Transverse colon (tissue), 4 donors: ENCODE measurements around the gene IGSF9B. TPM values are rescaled to one million over a fixed set of nuclear protein-coding genes. Genes with fewer than 3 reads are reported as not detected.
A peak's percentile ranks its signal among the peaks of the same experiment; 100 is the strongest.

Experiments
- DNase-seq: peaks from one replicate; pipeline ENCODE4 v3.0.0-alpha.2; 2019
- H3K27ac ChIP-seq, 4 donors: fragments of 200-600 bp; sonication (generic); 2 replicates each; pipeline ENCODE4 v1.5.1; 2016 to 2018; ENCODE audit warnings: inconsistent platforms in 4 of 4
- H3K27me3 ChIP-seq: fragments of 200-600 bp; sonication (generic); 2 replicates; pipeline ENCODE4 v1.5.1; 2017; ENCODE audit warnings: inconsistent platforms
- H3K36me3 ChIP-seq, 4 donors: fragments of 200-600 bp; sonication (generic); 2 replicates each; pipeline ENCODE4 v1.5.1; 2017 to 2019; ENCODE audit warnings: inconsistent platforms in 4 of 4
- H3K4me1 ChIP-seq, 4 donors: fragments of 200-600 bp; sonication (generic); 2 replicates each; pipeline ENCODE4 v1.5.1; 2017 to 2020; ENCODE audit warnings: inconsistent platforms in 4 of 4
- H3K4me3 ChIP-seq, 4 donors: fragments of 200-600 bp; sonication (generic); 1 replicate in 1 of 4; 2 replicates in 3 of 4; pipeline versions ENCODE4 v1.5.1 to v1.6.1; 2017 to 2019; ENCODE audit warnings: inconsistent platforms in 4 of 4
- H3K9me3 ChIP-seq, 2 donors: fragments of 200-600 bp; sonication (generic); 2 replicates each; pipeline ENCODE4 v1.5.1; 2017 to 2019; ENCODE audit warnings: inconsistent platforms in 2 of 2
- CTCF ChIP-seq, 5 experiments: fragments of 200-600 bp in 3 of 5; fragments of 450-650 bp in 2 of 5; sonication (generic) in 3 of 5; IDR thresholded peaks; 1 replicate in 2 of 5; 2 replicates in 3 of 5; pipeline ENCODE4 v1.5.1; 2016 to 2017; ENCODE audit warnings: antibody characterized with exemption in 5 of 5, inconsistent platforms in 3 of 5, mild to moderate bottlenecking in 2 of 5, moderate library complexity in 1 of 5
- EP300 ChIP-seq: sonication (generic); formaldehyde crosslinking; IDR thresholded peaks from one replicate; pipeline ENCODE4 v1.6.1; 2017; ENCODE audit warnings: antibody characterized with exemption, low read depth
- POLR2A ChIP-seq: fragments of 450-650 bp; IDR thresholded peaks from one replicate; pipeline ENCODE4 v1.6.1; 2016; ENCODE audit warnings: antibody characterized with exemption, mild to moderate bottlenecking, moderate library complexity
- POLR2AphosphoS5 ChIP-seq, 3 donors: sonication (generic); formaldehyde crosslinking; IDR thresholded peaks; one replicate each; pipeline ENCODE4 v1.6.1; 2016; ENCODE audit warnings: antibody characterized with exemption in 3 of 3
- WGBS, 2 donors: methylation state at CpG; one replicate each; pipeline ENCODE4 v1.1.5; 2018; ENCODE audit warnings: low coverage in 1 of 2; 5-methylcytosine and 5-hydroxymethylcytosine counted together
- in situ Hi-C, 4 donors: fragments of 200-750 bp; cut with MboI; loops; one replicate each; pipeline versions ENCODE4 v1.15.0 to v1.15.1; 2017; ENCODE audit warnings: low sequenced_read_pairs in 3 of 4, low pct_ligation_motif_present in 1 of 4, low pct_unique_long_range_greater_than_20kb in 1 of 4
- intact Hi-C: fragments of 100-400 bp; cut with DNase I; formaldehyde crosslinking; loops from one replicate; pipeline ENCODE4 v1.15.1; 2023; ENCODE audit warnings: low total_unique reads
- total RNA-seq, 4 donors: library from RNA; depleted of rRNA; stranded (reverse); fragments of >200 nt; gene quantifications; one replicate each; pipeline ENCODE4 v1.1.0, GENCODE V29; 2016

IGSF9B gene
- total RNA-seq, 4 donors from 2014 or later, result 2.6 to 15.3 (median 4.9) TPM

GRCh38 chr11:133966921-133967598, 10.3 kb upstream of the IGSF9B start:
- Histone ChIP-seq H3K4me1 (peaks cover 0 to 7% (median 2%) of the 10 kb centered on the region in 4 donors), H3K27me3 (no peaks in the 10 kb centered on the region), H3K9me3 (no peaks in the 10 kb centered on the region), H3K27ac (no peak overlapping the region), H3K4me3 (peak overlapping the region in 1 of 4 donors; percentile 20), H3K36me3 (no peaks in the 10 kb centered on the region)
- DNase-seq, result peak; percentile 32
- 41 to 78% methylated on average over 5 to 41 of the region's 43 CpGs for WGBS, 2 donors
- intact Hi-C loops (no loop called here), in situ Hi-C loops (no loop called here)
- TF ChIP-seq POLR2AphosphoS5 (IDR thresholded peaks at IDR 0.05) (no peak), EP300 (no peak), CTCF (IDR thresholded peaks at IDR 0.05) (peak in 3 of 5 experiments; percentile 29 to 41 (median 35)), POLR2A (no peak)

- 60 to 68% methylated on average over 2 to 7 of the region's 7 CpGs for WGBS, 2 donors
- TF ChIP-seq POLR2AphosphoS5 (IDR thresholded peaks at IDR 0.05) (no peak), EP300 (no peak), CTCF (IDR thresholded peaks at IDR 0.05) (no peak), POLR2A (no peak)
- no peaks in the 10 kb centered on the region for H3K36me3 ChIP-seq
- no peak for DNase-seq
- H3K27me3 ChIP-seq, result no peaks in the 10 kb centered on the region
- no peaks in the 10 kb centered on the region for H3K9me3 ChIP-seq
- no peak overlapping the region for H3K4me3 ChIP-seq
- intact Hi-C loops, result no loop called here
- in situ Hi-C loops, result no loop called here
- peak overlapping the region in 3 of 4 donors; percentile 11 to 48 (median 14) for H3K27ac ChIP-seq
- H3K4me1 ChIP-seq, result peaks cover 0 to 7% (median 2%) of the 10 kb centered on the region in 4 donors
These were observed 9.4 kb upstream of the IGSF9B start for GRCh38 chr11:133966172-133966651.

- Histone ChIP-seq H3K27ac (peak overlapping the region in 3 of 4 donors; percentile 11 to 48 (median 19)), H3K27me3 (no peaks in the 10 kb centered on the region), H3K4me3 (no peak overlapping the region), H3K4me1 (peaks cover 0 to 7% (median 2%) of the 10 kb centered on the region in 4 donors), H3K9me3 (no peaks in the 10 kb centered on the region), H3K36me3 (no peaks in the 10 kb centered on the region)
- in situ Hi-C loops (no loop called here), intact Hi-C loops (no loop called here)
- WGBS, 2 donors, result 66 to 80% methylated on average over 1 to 10 of the region's 10 CpGs
- peak in 1 of 3 donors; percentile 16 for TF ChIP-seq POLR2AphosphoS5 (IDR thresholded peaks at IDR 0.05)
- no peak for TF ChIP-seq CTCF (IDR thresholded peaks at IDR 0.05)
- no peak for DNase-seq
These were observed 8.3 kb upstream of the IGSF9B start for GRCh38 chr11:133965031-133965601.

- H3K4me1 ChIP-seq, result peaks cover 0 to 7% (median 2%) of the 10 kb centered on the region in 4 donors
- TF ChIP-seq CTCF (IDR thresholded peaks at IDR 0.05) (no peak), POLR2A (no peak)
- WGBS, 2 donors, result 83 to 84% methylated on average over 4 to 7 of the region's 7 CpGs
- in situ Hi-C loops (no loop called here), intact Hi-C loops (no loop called here)
- no peak overlapping the region for H3K4me3 ChIP-seq
- H3K27me3 ChIP-seq, result no peaks in the 10 kb centered on the region
- no peak for DNase-seq
- H3K9me3 ChIP-seq, result no peaks in the 10 kb centered on the region
- no peaks in the 10 kb centered on the region for H3K36me3 ChIP-seq
- no peak overlapping the region for H3K27ac ChIP-seq
These were observed 7.6 kb upstream of the IGSF9B start for GRCh38 chr11:133964356-133964755.
